Stimulated activated CD4-positive, alpha-beta T cell treated with anti-CD3 and anti-CD28 coated beads, Interleukin-15, amount 100 ng/mL, for 1 hour (primary cell): ENCODE measurements around the gene SYNPO2.
"Not testable (repeated sequence)": the region's sequence is repeated elsewhere in the genome, so short reads cannot be mapped to it uniquely, and the experiment has no call there.

Experiments used
- DNase-seq, 2 donors: peaks; one replicate each; pipeline ENCODE4 v3.0.0-alpha.2; 2020; ENCODE audit warnings: low read depth in 1 of 2, low spot score in 1 of 2

SYNPO2 gene

DNA sequence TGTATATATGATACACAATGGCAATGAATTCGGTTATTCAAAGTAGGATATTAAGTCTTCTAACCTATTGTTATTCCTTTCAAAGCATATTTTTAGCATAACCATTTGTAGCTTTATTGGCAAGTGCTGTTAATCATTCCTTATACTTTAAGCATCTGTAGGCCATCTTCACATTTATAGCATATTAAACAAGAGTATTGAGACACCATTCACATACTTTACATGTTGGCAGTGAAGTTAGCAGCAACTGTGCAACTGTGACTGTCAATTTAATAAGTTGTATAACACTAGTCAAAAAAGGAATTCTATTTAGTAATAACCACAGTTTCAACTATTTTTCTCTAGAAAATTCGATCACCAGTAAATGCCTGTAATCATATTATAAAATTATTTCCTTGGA is 139.6 kb downstream of the SYNPO2 start:
- no peak for DNase-seq

DNA sequence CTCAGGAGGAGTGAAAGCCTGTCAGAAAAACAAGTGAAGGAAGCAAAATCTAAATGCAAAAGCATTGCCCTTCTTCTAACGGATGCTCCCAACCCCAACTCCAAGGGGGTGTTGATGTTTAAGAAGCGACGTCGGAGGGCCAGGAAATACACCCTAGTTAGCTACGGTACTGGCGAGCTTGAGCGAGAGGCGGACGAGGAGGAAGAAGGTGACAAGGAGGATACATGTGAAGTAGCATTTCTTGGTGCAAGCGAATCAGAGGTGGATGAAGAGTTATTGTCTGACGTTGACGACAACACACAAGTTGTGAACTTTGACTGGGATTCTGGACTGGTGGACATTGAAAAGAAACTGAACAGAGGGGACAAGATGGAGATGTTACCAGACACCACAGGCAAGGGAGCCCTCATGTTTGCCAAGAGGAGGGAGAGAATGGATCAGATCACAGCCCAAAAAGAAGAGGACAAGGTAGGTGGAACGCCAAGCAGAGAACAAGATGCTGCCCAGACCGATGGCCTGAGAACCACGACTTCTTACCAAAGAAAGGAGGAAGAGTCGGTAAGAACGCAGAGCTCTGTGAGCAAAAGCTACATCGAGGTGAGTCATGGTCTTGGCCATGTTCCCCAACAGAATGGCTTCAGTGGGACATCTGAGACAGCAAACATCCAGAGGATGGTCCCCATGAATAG is 141.3 kb downstream of the SYNPO2 start:
- no peak for DNase-seq

DNA sequence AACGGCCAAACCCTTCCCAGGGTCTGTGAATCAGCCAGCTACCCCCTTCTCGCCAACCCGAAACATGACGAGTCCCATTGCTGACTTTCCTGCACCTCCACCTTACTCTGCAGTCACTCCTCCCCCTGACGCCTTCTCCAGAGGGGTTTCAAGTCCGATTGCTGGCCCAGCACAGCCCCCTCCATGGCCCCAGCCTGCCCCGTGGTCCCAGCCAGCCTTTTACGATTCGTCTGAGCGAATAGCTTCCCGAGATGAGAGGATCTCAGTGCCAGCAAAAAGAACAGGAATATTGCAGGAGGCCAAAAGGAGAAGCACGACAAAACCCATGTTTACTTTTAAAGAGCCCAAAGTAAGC is 141.9 kb downstream of the SYNPO2 start:
- DNase-seq = no peak

GRCh38 chr4:119031218-119031617 is 142.6 kb downstream of the SYNPO2 start:
- DNase-seq = no peak

DNA sequence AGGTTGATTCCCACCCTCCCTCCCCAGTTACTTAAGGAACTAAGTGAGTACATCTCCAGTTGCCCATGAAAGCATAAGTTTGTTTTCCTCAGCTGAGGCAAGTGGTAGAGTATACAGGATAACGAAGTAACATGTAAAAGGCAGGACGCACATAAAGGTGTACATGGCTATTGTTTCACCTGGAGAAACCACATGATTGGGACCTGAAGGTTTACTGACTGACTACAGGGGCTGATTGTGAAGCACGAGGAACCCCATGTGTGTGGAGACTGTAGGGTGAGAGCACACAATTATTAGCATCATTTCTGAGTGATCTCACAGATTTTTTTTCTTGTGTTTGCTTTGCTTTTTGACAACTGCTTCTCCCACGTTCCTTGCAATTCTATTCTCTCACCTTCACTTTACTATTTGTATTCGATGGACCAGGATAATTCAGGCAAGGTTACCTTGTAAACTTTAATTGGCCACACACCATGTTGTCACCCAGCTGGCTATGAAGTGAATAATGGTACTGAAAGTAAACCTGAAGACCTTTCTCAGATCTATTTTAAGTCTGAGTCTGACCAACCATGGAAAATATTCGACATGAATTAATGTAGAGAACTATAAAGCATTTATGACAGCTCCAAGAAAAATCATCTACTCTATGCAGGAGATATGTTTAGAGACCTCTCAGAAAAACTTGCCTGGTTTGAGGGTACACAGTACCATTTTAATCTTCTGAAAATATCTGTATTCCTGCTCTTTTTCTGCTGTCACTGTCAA is 144.4 kb downstream of the SYNPO2 start:
- DNase-seq = no peak

DNA sequence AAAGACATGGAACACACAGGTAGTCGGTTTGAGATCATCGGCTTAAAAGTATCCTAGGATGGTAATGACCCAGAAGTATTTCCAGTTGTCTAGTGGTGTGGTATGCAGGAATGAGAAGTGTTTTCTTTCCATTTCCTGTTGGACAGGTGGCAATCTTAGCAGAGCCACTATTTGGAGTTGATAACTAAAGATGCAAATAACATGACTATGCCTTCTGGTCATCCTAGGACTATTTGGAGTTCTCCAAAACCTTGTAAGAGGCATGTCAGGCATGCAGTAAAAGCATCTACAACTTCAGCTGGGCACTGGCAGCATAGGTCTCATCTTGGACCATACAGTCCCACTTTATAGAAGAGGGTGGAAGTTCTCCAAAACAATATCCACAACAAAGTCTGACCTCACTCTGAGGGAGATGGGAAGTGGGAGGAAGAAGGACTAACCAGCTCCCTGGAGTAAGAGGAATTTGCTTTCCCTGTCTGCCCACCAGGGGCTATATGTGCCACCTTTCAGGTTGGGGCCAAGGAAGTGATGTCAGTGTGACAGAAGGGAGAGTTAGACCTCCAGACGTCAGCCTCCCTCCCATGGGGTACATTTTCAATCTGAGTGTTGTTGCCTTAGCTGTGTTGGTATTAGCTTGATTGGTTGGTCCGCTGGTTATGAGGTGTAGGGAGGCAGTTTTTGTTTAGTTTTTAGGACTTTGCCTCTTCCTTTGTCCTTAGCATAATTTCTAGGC is 145.8 kb downstream of the SYNPO2 start:
- no peak for DNase-seq

GRCh38 chr4:119035951-119036737 is 147.5 kb downstream of the SYNPO2 start:
- DNase-seq = no peak

GRCh38 chr4:119037709-119038108 is 149.1 kb downstream of the SYNPO2 start:
- no peak for DNase-seq

DNA sequence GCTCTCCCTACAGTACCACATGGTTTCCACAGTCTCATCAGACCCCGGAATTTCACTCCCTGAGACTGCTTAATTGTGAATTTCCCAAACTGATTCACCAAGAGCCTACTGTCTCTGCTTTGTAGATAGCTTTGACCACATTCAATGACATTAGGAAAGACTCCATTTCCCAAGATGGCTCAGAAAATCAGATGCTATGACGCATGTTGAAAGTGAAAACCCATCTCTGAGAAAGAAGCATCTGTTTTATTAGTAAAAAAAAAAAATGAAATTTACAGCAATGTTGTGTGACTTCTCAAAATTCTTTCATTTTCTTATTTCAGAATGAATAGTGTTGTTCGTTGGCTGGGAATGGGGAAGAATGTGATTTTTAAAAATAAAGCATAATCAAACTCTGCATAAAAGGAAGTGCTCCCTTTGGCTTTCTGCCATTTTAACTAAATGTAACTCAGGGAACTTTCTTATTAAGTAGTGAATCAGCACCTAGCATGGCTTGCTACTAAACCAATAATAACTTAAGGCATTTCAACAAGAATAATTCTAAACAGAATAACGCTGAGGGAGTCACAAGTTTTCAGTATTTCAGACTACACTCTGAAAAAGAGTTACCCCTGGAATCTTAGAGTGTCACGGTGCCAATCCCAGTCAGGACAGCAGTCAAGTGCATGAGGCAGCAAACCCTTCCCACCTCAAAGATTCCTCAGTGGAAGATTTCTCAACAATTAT is 149.6 kb downstream of the SYNPO2 start:
- DNase-seq = no peak

GRCh38 chr4:119039160-119039559 is 150.5 kb downstream of the SYNPO2 start:
- DNase-seq = no peak

- DNase-seq = no peak
Observed at GRCh38 chr4:119039779-119040178, 151.1 kb downstream of the SYNPO2 start.

DNA sequence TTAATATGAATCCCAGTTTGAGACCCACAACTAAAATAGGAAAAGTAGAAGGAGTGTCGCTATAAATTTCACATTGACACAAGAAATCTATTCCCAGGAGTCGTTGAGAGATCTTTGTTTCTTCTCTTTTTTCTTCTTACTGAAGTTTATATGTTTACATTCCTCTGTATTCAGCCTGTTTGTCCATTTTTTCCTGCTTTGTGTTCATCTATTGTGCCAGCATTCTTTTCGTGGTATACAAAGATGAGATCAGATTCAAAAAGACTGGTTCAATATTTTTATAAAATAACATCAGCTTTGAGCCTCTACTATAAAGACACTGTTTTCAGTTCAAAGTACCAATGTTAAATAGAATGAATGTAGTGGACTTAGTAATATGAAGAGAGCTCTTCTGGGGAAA is 151.6 kb downstream of the SYNPO2 start:
- DNase-seq = no peak

DNA sequence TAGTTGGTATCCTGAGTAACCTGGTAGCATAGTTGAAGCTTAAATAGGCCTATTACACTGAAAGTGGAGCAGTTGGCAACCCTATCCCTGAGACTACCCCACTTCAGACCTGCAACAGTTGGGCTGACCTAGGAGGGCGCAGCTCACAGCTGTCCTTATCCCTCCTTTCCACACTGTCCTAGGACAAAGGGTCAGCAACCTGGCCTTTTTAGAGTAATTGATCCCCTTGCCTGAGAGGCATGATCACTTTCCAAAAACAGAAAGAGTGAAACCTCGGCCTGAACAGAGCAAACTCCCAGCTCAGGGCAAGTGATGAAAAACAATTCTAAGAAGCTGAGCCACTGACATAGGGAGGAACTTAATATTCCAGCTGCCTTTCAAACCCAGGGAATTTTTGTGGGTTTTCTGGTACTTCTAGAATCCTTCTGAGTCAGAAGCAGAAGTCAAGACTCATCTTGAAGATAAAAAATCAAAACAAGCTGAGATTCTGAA is 152.1 kb downstream of the SYNPO2 start:
- DNase-seq = no peak

DNA sequence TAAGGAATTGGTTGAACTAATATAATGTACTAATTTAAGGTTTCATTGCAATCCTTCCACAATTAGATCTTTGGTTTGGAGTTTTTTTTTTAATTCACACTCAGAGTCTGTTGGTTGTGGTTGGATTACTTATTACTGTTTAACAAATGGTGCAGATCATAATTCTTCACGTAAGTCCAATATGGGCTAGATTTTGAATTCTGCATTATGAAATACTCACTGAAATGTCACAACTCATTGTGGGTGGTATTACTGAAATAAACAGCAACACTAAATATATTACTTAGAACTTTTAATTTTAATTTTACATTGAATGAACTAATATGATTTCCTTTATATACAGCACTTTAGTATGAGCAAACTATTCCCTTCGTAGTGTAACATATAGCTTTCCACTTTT is 152.7 kb downstream of the SYNPO2 start:
- DNase-seq = no peak

GRCh38 chr4:119041951-119042560 is 153.4 kb downstream of the SYNPO2 start:
- DNase-seq = no peak

DNA sequence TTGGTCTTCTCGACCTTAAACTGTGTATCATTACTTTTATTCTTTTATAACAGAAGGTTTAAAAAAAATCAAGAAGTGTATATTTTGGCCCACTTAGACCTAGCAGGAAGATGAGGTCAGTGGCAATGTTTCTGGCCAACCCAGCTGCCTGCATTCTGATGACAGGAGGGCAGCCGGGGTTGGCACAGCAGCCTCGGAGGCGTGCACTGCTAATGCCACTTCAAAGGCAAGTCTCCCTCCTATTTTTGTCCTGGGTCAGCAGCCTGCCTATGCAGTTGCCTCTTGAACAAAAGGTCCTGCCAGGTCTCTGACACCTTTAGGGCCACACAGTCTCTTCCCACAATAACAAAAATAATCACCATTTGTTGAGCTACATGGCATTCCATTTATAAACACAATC is 157.6 kb downstream of the SYNPO2 start:
- DNase-seq = no peak

GRCh38 chr4:119047059-119047458 is 158.4 kb downstream of the SYNPO2 start:
- DNase-seq = not testable (repeated sequence)

GRCh38 chr4:119048446-119048845 is 159.8 kb downstream of the SYNPO2 start:
- DNase-seq = no peak

- no peak for DNase-seq
Observed at GRCh38 chr4:119049342-119049741, 160.7 kb downstream of the SYNPO2 start.

DNA sequence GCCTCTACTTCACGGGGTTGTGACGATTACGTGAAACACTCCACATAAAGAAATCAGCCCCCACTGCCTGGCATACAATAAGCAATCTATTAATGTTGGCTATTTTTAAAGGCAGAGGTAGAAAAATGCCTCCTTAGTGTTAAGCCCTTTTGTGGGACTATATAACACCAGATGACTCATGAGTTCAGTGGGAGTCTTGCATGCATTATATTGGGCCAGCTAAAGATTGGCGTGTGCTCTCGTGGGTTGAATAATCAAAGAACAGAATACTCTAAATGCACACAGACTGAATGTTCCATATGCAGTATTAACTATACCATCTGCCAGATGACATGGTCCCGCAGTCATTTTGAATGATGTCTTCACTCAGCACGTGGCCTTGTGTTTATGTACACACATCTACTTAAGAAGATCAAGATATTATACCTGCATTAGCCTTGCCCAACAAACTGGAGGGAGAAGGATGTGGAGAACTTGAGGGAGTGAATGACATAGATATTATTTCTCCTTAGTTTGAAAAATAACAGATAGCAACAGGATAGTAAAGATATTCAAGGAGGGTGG is 162.0 kb downstream of the SYNPO2 start:
- DNase-seq = no peak
